HepG2 (cell line): ENCODE data around the gene ADAM22. TPM values are rescaled to one million over a fixed set of nuclear protein-coding genes. Genes with fewer than 3 reads are reported as not detected.
A peak's percentile ranks its signal among the peaks of the same experiment; 100 is the strongest.

Experiments used
- ATF5 ChIP-seq: sonication (generic); formaldehyde crosslinking; IDR thresholded peaks from 2 replicates; pipeline ENCODE4 v1.4.0; 2020; ENCODE audit warnings: mild to moderate bottlenecking, low read depth, missing genetic modification reagents
- ATF7-NPFF ChIP-seq: sonication (generic); formaldehyde crosslinking; IDR thresholded peaks from 2 replicates; pipeline ENCODE4 v1.8.1; 2023; ENCODE audit warnings: mild to moderate bottlenecking, low read depth, missing genetic modification reagents, moderate library complexity
- BHLHE40 ChIP-seq: IDR thresholded peaks from 2 replicates; pipeline ENCODE4 v1.6.1; 2011; ENCODE audit warnings: low read length, improper control_type of control experiment
- KDM4B ChIP-seq: sonication (generic); formaldehyde crosslinking; IDR thresholded peaks from 2 replicates; pipeline ENCODE4 v1.4.0; 2020; ENCODE audit warnings: missing genetic modification reagents
- LCORL ChIP-seq, 2 experiments: fragments of 450-650 bp in 1 of 2; sonication (generic) in 1 of 2; formaldehyde crosslinking in 1 of 2; IDR thresholded peaks; 2 replicates each; pipeline versions ENCODE4 v1.5.0 to v1.6.1; 2017 to 2020; ENCODE audit warnings: antibody characterized with exemption in 1 of 2, missing genetic modification reagents in 1 of 2
- PREB ChIP-seq: sonication (generic); formaldehyde crosslinking; IDR thresholded peaks from 2 replicates; pipeline ENCODE4 v1.4.0; 2020; ENCODE audit warnings: missing genetic modification reagents
- RFX1 ChIP-seq: fragments of 450-650 bp; IDR thresholded peaks from 2 replicates; pipeline ENCODE4 v1.6.1; 2017
- SKIL ChIP-seq: sonication (generic); formaldehyde crosslinking; IDR thresholded peaks from 2 replicates; pipeline ENCODE4 v1.8.0; 2022; ENCODE audit warnings: missing genetic modification reagents, mild to moderate bottlenecking, moderate library complexity, borderline replicate concordance
- THAP9 ChIP-seq: sonication (generic); formaldehyde crosslinking; IDR thresholded peaks from 2 replicates; pipeline ENCODE4; 2020; ENCODE audit warnings: missing genetic modification reagents, mild to moderate bottlenecking, borderline replicate concordance
- ZFP90 ChIP-seq: sonication (generic); formaldehyde crosslinking; IDR thresholded peaks from 2 replicates; pipeline ENCODE4 v1.8.0; 2022; ENCODE audit warnings: missing genetic modification reagents, mild to moderate bottlenecking, inconsistent platforms, borderline replicate concordance
- ZNF460 ChIP-seq: sonication (generic); formaldehyde crosslinking; IDR thresholded peaks from 2 replicates; pipeline ENCODE4 v1.5.1; 2020; ENCODE audit warnings: missing genetic modification reagents, mild to moderate bottlenecking, borderline replicate concordance
- ZNF552 ChIP-seq: sonication (generic); formaldehyde crosslinking; IDR thresholded peaks from 2 replicates; pipeline ENCODE4 v1.9.0; 2022; ENCODE audit warnings: missing genetic modification reagents, mild to moderate bottlenecking, borderline replicate concordance
- ZNF784 ChIP-seq: sonication (generic); formaldehyde crosslinking; IDR thresholded peaks from 2 replicates; pipeline ENCODE4 v1.5.1; 2020; ENCODE audit warnings: missing genetic modification reagents, mild to moderate bottlenecking, borderline replicate concordance
- polyA plus RNA-seq, 8 experiments: library from polyadenylated mRNA; depleted of rRNA in 3 of 8; stranded (reverse) in 7 of 8; unstranded in 1 of 8; fragments of >200 nt; fragmentation: Illumina TruSeq in 4 of 8; extraction: Trizol in 4 of 8; gene quantifications; 2 replicates each; pipeline versions ENCODE4 v1.2.1 to v1.2.3, GENCODE V29; 2011 to 2016; ENCODE audit warnings: low read depth in 4 of 8, missing spikeins in 1 of 8, mixed read lengths in 1 of 8; ENCODE audit not compliant: insufficient read depth in 1 of 8
- total RNA-seq, 5 experiments: library from RNA; depleted of rRNA; stranded (reverse); fragments of >200 nt; fragmentation: Illumina TruSeq; extraction: Trizol; gene quantifications; 2 replicates each; pipeline ENCODE4 v1.2.3, GENCODE V29; 2016; ENCODE audit warnings: low read depth in 1 of 5
- TF ChIP-seq, protein P1 (sequence below): sonication (generic); formaldehyde crosslinking; IDR thresholded peaks from 2 replicates; pipeline ENCODE4 v1.4.0; 2020; ENCODE audit warnings: mild to moderate bottlenecking, missing genetic modification reagents

The ADAM22 gene
- total and polyA plus RNA-seq, 2 of the 13 experiments (the other 11 are each of a cell fraction or from before 2014, with no cell fraction given), result 1.9 to 6.7 TPM

- TF ChIP-seq, protein P1, sequence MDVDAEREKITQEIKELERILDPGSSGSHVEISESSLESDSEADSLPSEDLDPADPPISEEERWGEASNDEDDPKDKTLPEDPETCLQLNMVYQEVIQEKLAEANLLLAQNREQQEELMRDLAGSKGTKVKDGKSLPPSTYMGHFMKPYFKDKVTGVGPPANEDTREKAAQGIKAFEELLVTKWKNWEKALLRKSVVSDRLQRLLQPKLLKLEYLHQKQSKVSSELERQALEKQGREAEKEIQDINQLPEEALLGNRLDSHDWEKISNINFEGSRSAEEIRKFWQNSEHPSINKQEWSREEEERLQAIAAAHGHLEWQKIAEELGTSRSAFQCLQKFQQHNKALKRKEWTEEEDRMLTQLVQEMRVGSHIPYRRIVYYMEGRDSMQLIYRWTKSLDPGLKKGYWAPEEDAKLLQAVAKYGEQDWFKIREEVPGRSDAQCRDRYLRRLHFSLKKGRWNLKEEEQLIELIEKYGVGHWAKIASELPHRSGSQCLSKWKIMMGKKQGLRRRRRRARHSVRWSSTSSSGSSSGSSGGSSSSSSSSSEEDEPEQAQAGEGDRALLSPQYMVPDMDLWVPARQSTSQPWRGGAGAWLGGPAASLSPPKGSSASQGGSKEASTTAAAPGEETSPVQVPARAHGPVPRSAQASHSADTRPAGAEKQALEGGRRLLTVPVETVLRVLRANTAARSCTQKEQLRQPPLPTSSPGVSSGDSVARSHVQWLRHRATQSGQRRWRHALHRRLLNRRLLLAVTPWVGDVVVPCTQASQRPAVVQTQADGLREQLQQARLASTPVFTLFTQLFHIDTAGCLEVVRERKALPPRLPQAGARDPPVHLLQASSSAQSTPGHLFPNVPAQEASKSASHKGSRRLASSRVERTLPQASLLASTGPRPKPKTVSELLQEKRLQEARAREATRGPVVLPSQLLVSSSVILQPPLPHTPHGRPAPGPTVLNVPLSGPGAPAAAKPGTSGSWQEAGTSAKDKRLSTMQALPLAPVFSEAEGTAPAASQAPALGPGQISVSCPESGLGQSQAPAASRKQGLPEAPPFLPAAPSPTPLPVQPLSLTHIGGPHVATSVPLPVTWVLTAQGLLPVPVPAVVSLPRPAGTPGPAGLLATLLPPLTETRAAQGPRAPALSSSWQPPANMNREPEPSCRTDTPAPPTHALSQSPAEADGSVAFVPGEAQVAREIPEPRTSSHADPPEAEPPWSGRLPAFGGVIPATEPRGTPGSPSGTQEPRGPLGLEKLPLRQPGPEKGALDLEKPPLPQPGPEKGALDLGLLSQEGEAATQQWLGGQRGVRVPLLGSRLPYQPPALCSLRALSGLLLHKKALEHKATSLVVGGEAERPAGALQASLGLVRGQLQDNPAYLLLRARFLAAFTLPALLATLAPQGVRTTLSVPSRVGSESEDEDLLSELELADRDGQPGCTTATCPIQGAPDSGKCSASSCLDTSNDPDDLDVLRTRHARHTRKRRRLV, result no peak
- no peak for TF ChIP-seq ZNF552
- TF ChIP-seq ATF5, result no peak
- no peak for TF ChIP-seq PREB (CRISPR knock-in tag)
- TF ChIP-seq ZFP90, result peak; percentile 30; the same call in 1 of the 2 replicates
- peak; percentile 83 for TF ChIP-seq ATF7-NPFF (CRISPR knock-in tag)
- peak; percentile 58; the same call in 1 of the 2 replicates for TF ChIP-seq KDM4B (CRISPR knock-in tag)
- TF ChIP-seq THAP9 (CRISPR knock-in tag), result 0 out of 2 replicates have a peak, but pooled peaks have one; percentile 34
- TF ChIP-seq ZNF460, result 0 out of 2 replicates have a peak, but pooled peaks have one; percentile 13
- peak; percentile 91 for TF ChIP-seq ZNF784 (CRISPR knock-in tag)
- no peak for TF ChIP-seq RFX1
- TF ChIP-seq SKIL (CRISPR knock-in tag), result peak; percentile 45; the same call in 1 of the 2 replicates
- no peak for TF ChIP-seq LCORL (IDR thresholded peaks at IDR 0.05)
- no peak; the same call in 1 of the 2 replicates for TF ChIP-seq LCORL (CRISPR knock-in tag; IDR thresholded peaks at IDR 0.05)
- no peak for TF ChIP-seq BHLHE40
Observed at GRCh38 chr7:87933953-87934698, at the start of gene ADAM22 (continued).
